Pancreas (tissue), 10 donors: ENCODE measurements around the gene FGF19. TPM values are rescaled to one million over a fixed set of nuclear protein-coding genes. Genes with fewer than 3 reads are reported as not detected.

Experiments
- ATAC-seq, 4 donors: fragments of 200-7000 bp; cut with Tn5 transposase; one replicate each; pipeline versions ENCODE4 v1.8.0 to v1.9.1; 2020; ENCODE audit warnings: mild to moderate bottlenecking in 4 of 4, moderate library complexity in 4 of 4
- DNase-seq, 6 donors: peaks; one replicate each; pipeline ENCODE4 v3.0.0-alpha.2; 2020
- FAIRE-seq: peaks from 2 replicates; lab custom pipeline; 2012; peaks lifted over from hg19 to GRCh38; lab: Jason Lieb, UNC
- H3K27ac ChIP-seq, 4 donors: fragments of 200-600 bp; sonication (generic); 1 replicate in 3 of 4; 2 replicates in 1 of 4; pipeline versions ENCODE4 v1.5.0 to v1.8.0; 2020
- H3K27me3 ChIP-seq, 4 donors: fragments of 200-600 bp; one replicate each; pipeline ENCODE4 v1.8.0; 2021
- H3K36me3 ChIP-seq, 3 donors: fragments of 200-600 bp; sonication (generic) in 1 of 3; one replicate each; pipeline versions ENCODE4 v1.5.0 to v1.8.0; 2020 to 2021
- H3K4me1 ChIP-seq, 3 donors: fragments of 200-600 bp; one replicate each; pipeline ENCODE4 v1.8.0; 2021
- H3K4me3 ChIP-seq, 4 donors: fragments of 200-600 bp; sonication (generic) in 2 of 4; one replicate each; pipeline versions ENCODE4 v1.5.0 to v1.8.0; 2020 to 2021
- H3K9me3 ChIP-seq, 4 donors: fragments of 200-600 bp; one replicate each; pipeline ENCODE4 v1.8.0; 2021
- CTCF ChIP-seq, 4 donors: fragments of 200-600 bp; sonication (generic) in 3 of 4; IDR thresholded peaks; one replicate each; pipeline versions ENCODE4 v1.5.0 to v1.8.0; 2021; ENCODE audit warnings: antibody characterized with exemption in 4 of 4
- WGBS, 2 donors: extraction: QIAGEN DNeasy Blood & Tissue Kit; methylation state at CpG; one replicate each; pipeline ENCODE4 v1.1.7; 2013; 5-methylcytosine and 5-hydroxymethylcytosine counted together
- intact Hi-C, 3 donors: fragments of 100-400 bp; cut with DNase I; formaldehyde crosslinking; loops; one replicate each; pipeline versions ENCODE4 v1.11.1 to v1.14.2; 2022
- polyA plus RNA-seq, 2 donors: library from polyadenylated mRNA; stranded (reverse); fragments of 200-250 nt; gene quantifications; one replicate each; pipeline ENCODE4 v1.2.3, GENCODE V29; 2013
- total RNA-seq, 6 donors: library from RNA; stranded (reverse); fragmentation: NEBNext Ultra II Directional in 4 of 6; extraction: Animal tissue kit (Norgen Biotek cat#: 25700) in 4 of 6; gene quantifications; one replicate each; pipeline versions ENCODE4 v1.2.1 to v1.2.4, GENCODE V29; 2021 to 2023
- donor health status: healthy with polysubstance abuse.
- donor health status: DM: no; HTN: no; CAD: no; lungs with moderate emphysema.
- donor health status: DM: no; HTN: no; CAD: no.
- donor health status: control.
- donor health status: control.
- donor health status: Bipolar disorder and iron deficiency.
- donor health status: DM: yes; HTN: yes; CAD: no.
- donor health status: DM: no; HTN: no; CAD: no.
- donor health status: DM: no; HTN: no; CAD: no.
- donor health status: DM: yes; HTN: yes; CAD: no.

The FGF19 gene
- total and polyA plus RNA-seq, 8 donors = 0.06 to 0.28 (median 0.07) TPM; not detected in 3

- WGBS, 2 donors = 80 to 88% methylated on average over 10 of the region's 10 CpGs
- H3K36me3 ChIP-seq = peaks cover 0 to 16% (median 0%) of the 10 kb centered on the region in 3 donors
Observed at GRCh38 chr11:69649576-69649900, 54.3 kb downstream of the FGF19 start.

GRCh38 chr11:69648679-69649575 is 54.9 kb downstream of the FGF19 start:
- FAIRE-seq = no peak
- H3K27me3 ChIP-seq = no peaks in the 10 kb centered on the region
- H3K9me3 ChIP-seq = no peaks in the 10 kb centered on the region
- WGBS, 2 donors = 76 to 79% methylated on average over 37 of the region's 37 CpGs
- H3K4me3 ChIP-seq = no peak overlapping the region
- no peak overlapping the region for H3K27ac ChIP-seq
- peaks cover 0 to 10% (median 8%) of the 10 kb centered on the region in 3 donors for H3K4me1 ChIP-seq
- intact Hi-C loops = loop anchor here in 2 of 3 donors (5.0 kb wide), 3 partner anchors 357 to 552 kb away; partner anchors contain the start of gene MYEOV (in 1 of the 2)
- H3K36me3 ChIP-seq = peaks cover 0 to 12% (median 0%) of the 10 kb centered on the region in 3 donors
- TF ChIP-seq CTCF (IDR thresholded peaks at IDR 0.05) = no peak
- peak in 2 of 6 donors; percentile 46 to 71 for DNase-seq
- no peak for ATAC-seq

More at GRCh38 chr11:69649576-69649900, 54.3 kb downstream of the FGF19 start:
- Histone ChIP-seq H3K4me1 (peaks cover 0 to 5% (median 2%) of the 10 kb centered on the region in 3 donors), H3K27ac (no peak overlapping the region), H3K9me3 (no peaks in the 10 kb centered on the region), H3K4me3 (no peak overlapping the region), H3K27me3 (no peaks in the 10 kb centered on the region)
- ATAC-seq = no peak
- intact Hi-C loops = loop anchor here in 2 of 3 donors (5.0 kb wide), 3 partner anchors 357 to 552 kb away; partner anchors contain the start of gene MYEOV (in 1 of the 2)
- no peak for FAIRE-seq
- DNase-seq = peak in 1 of 6 donors; percentile 26
- no peak for TF ChIP-seq CTCF (IDR thresholded peaks at IDR 0.05)

Other genes with a start within 250 kb of the FGF19 start
- gene LINC01488, start 222.4 kb downstream of the FGF19 start, total RNA-seq = not detected
- gene LINC01488, start 222.4 kb downstream of the FGF19 start, polyA plus RNA-seq = not detected
- gene CCND1, start 62.9 kb downstream of the FGF19 start, total RNA-seq = 100 to 1,000 TPM in 2 of 6 donors, 10 to 100 TPM in 4; 65.6 to 126 (median 95.3) TPM
- gene CCND1, start 62.9 kb downstream of the FGF19 start, polyA plus RNA-seq = 10 to 100 TPM; 24.6 to 32.7 TPM
- 10 to 100 TPM in 4 of 6 donors, 1 to 10 TPM in 2; 7.7 to 13.3 (median 12.1) TPM for gene LTO1, start 28.7 kb downstream of the FGF19 start, total RNA-seq
- gene LTO1, start 28.7 kb downstream of the FGF19 start, polyA plus RNA-seq = 10 to 100 TPM; 24.2 to 27.8 TPM
- gene FGF4, start 71.3 kb upstream of the FGF19 start, total RNA-seq = not detected
- not detected for gene FGF4, start 71.3 kb upstream of the FGF19 start, polyA plus RNA-seq
- not detected for gene FGF3, start 115.4 kb upstream of the FGF19 start, total RNA-seq
- not detected for gene FGF3, start 115.4 kb upstream of the FGF19 start, polyA plus RNA-seq